Epidermal melanocyte (primary cell): Measurements from ENCODE around the gene SLC12A8.

Source experiments
- DNase-seq: peaks from one replicate; pipeline ENCODE4 v3.0.0; 2011; ENCODE audit warnings: low spot score; ENCODE audit not compliant: insufficient read length

SLC12A8 gene

DNA sequence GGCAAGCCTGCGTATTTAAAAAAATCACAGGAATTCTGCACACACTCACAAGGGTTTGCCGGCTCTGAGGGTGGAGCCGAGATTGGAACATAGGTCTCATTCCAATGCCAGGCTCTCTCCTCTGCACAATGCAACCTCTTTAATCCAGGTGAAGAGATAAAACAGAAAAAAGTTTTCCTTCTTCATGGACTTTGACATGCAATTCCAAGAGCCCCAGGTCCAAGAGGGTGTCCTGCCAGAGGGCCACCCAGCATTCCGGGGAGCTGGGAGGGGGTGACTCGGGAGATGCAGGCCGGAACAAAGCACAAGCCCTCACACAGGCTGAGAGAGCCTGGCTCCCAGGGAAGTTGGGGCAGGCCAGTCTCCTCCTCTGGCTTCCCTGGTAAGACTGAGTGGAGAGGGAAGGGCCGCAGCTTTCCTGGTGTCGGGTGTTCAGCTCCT lies 6.7 kb upstream of the SLC12A8 start:
- no peak for DNase-seq

DNA sequence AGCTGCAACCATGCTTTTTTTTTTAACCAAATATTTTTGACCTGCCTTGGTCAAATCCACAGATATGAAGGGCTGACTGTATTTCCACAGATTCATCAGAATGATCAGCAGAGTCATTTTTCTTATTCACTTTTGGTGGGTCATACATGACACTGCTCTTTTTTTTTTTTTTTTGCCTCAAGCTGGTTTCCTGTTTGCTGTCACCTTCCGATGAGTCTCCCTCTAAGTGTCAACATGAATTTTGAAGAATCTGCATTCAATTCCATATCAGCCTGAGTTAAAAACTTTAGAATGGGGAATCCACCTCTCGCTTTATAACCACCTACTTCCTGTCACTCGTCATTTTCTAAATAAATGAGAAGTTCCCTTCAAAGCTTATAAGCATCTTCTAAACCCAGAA lies 2.2 kb upstream of the SLC12A8 start:
- DNase-seq = no peak

DNA sequence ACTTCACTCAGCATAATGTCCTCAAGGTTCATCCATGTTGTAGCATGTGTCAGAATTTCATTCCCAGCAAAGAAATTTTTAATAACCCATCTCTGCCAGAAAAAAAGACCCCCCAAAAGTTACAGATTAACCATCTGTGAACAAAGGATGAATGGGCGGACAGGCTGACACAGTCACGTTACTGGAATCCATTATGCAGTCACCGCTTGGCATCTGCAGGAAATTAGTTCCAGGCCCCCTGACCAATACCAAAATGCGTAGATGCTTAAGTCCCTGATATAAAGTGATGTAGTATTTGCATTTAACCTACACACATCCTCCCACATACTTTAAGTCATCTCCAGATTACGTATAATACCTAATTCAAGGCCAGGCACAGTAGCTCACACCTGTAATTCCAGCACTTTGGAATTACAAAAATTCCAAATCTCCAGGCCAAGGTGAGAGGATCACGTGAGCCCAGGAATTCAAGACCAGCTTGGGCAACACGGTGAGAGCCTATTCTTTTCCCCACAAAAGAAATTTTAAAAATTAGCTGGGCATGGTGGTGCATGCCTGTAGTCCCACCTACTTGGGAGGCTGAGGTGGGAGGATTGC lies 1.5 kb upstream of the SLC12A8 start:
- DNase-seq = no peak

- DNase-seq = no peak
Observed at GRCh38 chr3:125213364-125213755, 812 bp upstream of the SLC12A8 start.

GRCh38 chr3:125212091-125212508 lies 448 bp downstream of the SLC12A8 start:
- no peak for DNase-seq

DNA sequence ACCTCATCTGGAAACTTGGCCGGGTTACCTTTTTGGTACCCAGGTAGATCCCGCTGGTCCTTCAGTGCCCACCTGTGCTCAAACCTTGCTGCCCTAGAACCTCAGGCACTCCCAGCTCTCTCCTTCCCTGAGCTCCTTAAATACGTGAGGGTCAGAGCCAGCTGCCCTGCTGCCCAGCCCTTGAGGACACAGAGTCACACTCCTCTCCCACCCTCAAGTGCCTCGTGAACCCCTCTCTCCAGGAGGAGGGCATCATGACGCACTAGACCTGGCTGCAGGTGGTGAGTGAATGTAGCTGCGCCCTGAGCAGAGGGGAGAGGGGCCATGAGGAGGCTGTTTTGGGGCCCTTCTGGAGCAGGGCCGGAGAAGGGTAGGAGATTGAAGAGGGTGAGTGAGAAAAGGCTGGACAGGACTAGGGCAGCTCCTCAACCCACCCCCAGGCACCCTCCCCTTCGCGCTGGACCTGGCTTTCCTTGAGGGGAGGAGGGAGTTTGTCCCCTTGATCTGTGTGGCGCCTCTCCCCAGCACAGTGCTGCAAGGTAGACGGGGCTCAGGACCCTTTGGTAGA lies 941 bp downstream of the SLC12A8 start:
- no peak for DNase-seq

DNA sequence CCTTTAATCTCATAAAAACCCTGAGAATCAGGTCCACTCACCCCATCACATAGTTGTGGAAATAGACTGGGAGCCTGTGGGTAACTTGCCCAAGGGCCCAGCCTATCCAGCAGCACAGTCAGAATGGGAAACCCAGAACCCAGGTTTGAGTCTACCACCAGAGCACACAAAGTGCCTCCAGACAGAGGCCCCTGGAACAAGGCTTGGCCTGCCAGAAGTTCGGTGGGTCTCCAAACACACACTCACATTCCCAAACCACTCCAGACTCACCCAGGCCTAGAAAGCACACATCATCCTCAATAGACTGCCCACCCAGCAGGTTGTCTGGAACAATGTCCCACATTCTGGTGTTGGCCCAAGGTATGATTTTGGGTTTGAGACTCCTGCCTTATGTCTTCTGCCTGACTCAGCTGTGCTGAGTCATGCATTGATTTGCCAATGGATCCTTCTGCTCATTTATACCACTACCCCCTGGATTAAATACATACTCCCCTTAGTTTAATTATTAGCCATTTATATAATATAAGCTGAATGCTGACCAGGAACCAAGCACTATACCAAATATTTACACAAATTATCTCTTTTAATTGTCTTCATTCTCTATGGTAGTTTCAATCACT lies 4.5 kb downstream of the SLC12A8 start:
- no peak for DNase-seq

GRCh38 chr3:125207507-125207906 lies 5.0 kb downstream of the SLC12A8 start:
- DNase-seq = no peak

DNA sequence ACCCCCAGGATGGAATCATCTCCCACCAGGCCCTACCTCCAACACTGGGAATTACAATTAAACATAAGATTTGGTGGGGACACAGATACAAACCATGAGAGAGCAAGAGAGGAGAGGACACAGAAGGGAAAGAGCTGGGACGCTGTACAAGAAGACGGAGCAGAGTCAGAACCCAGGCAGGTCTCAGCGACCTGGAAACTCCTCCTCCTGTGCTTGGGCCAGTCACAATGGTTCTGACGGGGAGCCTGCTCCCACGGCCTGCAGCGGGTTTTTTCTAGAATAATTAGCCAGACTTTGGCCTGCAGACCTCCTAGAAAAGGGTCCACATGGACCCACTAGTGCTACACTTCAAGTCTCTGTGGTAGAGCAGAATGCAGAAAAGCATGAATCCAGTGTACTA lies 5.6 kb downstream of the SLC12A8 start:
- DNase-seq = no peak

DNA sequence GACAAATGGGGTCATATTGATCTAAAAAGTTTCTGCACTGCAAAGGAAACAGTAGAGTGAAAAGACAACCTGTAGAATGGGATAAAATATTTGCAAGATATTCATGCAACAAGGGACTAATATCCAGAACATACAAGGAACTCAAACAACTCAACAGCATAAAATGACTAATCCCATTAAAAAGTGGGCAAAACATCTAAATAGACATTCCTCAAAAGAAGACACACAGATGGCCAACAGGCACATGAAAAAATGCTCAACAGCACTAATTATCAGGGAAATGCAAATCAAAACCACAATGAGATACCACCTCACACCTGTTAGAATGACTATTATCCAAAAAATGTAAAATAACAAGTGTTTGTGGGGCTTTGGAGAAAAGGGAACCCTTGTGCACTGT lies 8.8 kb downstream of the SLC12A8 start:
- no peak for DNase-seq

DNA sequence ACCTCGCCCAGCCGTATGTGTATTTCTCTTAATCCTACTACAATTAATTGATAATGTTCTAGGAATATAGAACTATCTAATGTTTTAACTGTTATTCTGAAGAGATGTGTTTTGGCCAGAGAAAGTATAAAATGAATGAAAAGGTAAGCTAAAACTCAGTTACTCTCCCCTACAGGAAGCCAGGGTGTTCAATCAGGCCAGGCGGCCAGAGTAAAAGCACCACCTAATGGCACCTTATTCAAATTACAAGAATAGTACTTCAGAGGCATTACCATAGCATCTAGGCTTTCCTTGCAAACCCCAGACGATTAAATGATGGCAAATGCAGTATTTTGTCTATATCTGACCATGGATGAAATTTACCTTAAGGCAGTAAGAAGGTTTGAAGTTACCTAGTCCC lies 10.4 kb downstream of the SLC12A8 start:
- no peak for DNase-seq

DNA sequence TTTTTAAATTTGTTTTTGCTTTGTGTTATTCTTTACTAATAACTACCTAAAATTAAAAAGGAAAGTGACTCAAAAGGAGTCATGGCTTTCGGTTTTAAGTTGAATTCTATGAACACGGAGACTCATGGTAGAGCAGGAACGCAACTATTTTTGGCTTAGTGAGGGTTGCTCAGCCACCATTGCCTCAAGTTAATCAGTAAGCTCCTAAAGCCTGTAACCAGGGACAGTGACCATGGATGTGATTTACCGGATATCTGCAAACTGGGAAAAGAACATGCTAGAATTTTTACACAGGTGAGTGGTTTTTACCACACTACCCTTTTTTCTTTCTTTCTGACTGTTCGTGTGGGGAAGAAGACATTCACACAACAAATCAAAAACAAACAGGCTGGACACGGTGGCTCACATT lies 11.8 kb downstream of the SLC12A8 start:
- no peak for DNase-seq

DNA sequence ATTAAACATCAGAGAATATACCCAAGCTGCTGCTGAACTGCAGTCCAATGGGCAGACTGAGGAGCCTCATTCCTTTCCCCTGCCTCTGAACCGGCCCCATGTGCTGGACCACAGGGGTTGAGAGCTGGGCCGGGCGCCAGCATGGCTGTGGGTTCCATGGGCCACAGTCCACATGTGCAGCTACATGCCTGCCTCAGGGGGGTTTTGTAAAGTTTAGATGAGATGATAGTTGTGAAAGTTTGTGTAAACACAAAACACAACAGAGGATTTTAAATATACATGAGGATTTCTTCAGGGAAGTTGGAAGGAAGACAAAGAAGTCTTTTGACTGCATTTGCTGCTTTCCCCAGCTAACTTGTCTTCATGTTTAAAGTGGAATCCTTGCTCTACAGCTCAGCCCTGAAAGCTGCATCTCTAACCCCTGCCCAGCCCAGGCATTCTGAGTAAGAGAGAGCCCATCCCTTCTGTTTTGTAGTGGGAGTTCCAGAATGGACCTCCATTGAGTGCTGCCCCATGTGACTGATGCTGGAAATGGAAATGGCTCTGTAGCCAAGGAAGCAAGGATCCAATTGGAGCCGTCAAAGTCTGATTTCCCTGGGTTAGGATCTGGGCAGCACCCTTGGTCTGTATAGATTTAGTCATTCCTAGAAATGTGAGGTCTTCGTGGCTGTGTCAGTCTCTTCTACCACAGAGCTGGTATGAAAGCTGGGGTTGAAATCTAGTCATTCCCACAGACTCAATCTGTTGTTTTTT lies 17.5 kb downstream of the SLC12A8 start:
- peak; percentile 74 for DNase-seq

- no peak for DNase-seq
Observed at GRCh38 chr3:125194061-125194848, 18.3 kb downstream of the SLC12A8 start.

- no peak for DNase-seq
Observed at GRCh38 chr3:125192190-125193035, 20.1 kb downstream of the SLC12A8 start.

- DNase-seq = no peak
Observed at GRCh38 chr3:125191730-125192129, 20.8 kb downstream of the SLC12A8 start.

GRCh38 chr3:125191256-125191655 lies 21.3 kb downstream of the SLC12A8 start:
- DNase-seq = no peak

- no peak for DNase-seq
Observed at GRCh38 chr3:125190786-125191185, 21.8 kb downstream of the SLC12A8 start.

- DNase-seq = no peak
Observed at GRCh38 chr3:125189378-125190165, 23.0 kb downstream of the SLC12A8 start.

- no peak for DNase-seq
Observed at GRCh38 chr3:125188955-125189354, 23.6 kb downstream of the SLC12A8 start.
